Activated CD8-positive, alpha-beta memory T cell treated with anti-CD3 and anti-CD28 coated beads for 48 hours (primary cell): Measurements from ENCODE around the gene ZNF578.
"Not testable (repeated sequence)": the region's sequence is repeated elsewhere in the genome, so short reads cannot be mapped to it uniquely, and the experiment has no call there.

ENCODE experiments used
- DNase-seq, 3 experiments: peaks; one replicate each; pipeline ENCODE4 v3.0.0-alpha.2; 2020; ENCODE audit warnings: low read depth in 2 of 3, low spot score in 2 of 3

ZNF578 gene

DNA sequence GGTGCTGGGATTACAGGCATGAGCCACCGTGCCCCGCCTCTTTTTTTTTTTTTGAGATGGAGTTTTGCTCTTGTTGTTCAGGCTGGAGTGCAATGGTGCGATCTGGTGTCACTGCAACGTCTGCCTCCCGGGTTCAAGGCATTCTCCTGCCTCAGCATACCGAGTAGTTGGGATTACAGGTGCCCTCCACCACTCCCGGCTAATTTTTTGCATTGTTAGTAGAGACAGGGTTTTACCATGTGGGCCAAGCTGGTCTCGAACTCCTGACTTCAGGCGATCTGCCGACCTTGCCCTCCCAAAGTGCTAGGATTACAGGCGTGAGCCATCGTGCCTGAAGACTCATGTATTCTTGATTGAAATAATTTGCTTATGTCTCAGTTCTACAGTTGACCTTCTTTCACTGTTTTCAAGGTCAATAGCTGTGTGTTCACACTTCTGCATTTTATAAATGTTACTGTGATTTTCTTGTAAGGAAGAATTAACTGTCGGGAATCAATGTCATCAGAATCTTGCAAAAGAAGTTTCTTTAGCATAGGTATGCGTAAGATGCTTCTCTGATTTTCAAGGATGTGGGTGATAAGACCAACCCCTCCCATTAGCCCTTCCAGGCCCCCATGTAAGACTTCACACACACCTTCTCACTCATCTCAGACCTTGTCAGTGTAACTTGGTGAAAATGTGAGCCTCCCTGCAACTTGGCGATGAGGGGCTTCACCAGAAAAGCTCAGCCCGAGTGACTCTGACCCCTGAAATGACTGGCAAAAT, 104.1 kb downstream of the ZNF578 start:
- no peak for DNase-seq

DNA sequence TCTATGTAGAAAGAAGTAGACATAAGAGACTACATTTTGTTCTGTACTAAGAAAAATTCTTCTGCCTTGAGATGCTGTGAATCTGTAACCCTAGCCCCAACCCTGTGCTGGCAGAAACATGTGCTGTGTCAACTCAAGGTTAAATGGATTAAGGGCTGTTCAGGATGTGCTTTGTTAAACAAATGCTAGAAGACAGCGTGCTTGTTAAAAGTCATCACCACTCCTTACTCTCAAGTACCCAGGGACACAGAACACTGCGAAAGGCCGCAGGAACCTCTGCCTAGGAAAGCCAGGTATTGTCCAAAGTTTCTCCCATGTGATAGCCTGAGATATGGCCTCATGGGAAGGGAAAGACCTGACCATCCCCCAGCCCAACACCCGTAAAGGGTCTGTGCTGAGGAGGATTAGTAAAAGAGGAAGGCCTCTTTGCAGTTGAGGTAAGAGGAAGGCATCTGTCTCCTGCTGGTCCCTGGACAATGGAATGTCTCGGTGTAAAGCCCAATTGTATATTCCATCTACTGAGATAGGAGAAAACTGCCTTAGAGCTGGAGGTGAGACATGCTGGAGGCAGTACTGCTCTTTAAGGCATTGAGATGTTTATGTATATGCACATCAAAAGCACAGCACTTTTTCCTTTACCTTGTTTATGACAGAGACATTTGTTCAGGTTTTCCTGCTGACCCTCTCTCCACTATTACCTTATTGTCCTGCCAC, 105.5 kb downstream of the ZNF578 start:
- DNase-seq, result not testable (repeated sequence)

- not testable (repeated sequence) for DNase-seq
These were observed 108.3 kb downstream of the ZNF578 start for GRCh38 chr19:52561611-52562010.
